Activated B cell treated with CpG ODN at 0.5 μM for 24 hours (primary cell): Measurements from ENCODE around the gene TEX14. TPM values are rescaled to one million over a fixed set of nuclear protein-coding genes. Genes with fewer than 3 reads are reported as not detected.
A peak's percentile ranks its signal among the peaks of the same experiment; 100 is the strongest.
"Not testable (repeated sequence)": the region's sequence is repeated elsewhere in the genome, so short reads cannot be mapped to it uniquely, and the experiment has no call there.

ENCODE experiments used
- ATAC-seq: fragments of 200-7000 bp; cut with Tn5 transposase; one replicate; pipeline ENCODE4 v1.10.0; 2021; ENCODE audit warnings: low read depth, mild to moderate bottlenecking, moderate library complexity
- CTCF ChIA-PET: fragments of 350-600 bp; sonication (Branson Sonifier 250); formaldehyde crosslinking; loops from one replicate; lab custom pipeline; 2021; ENCODE audit warnings: antibody characterized with exemption; lab: Charles Lee
- POLR2A ChIA-PET: fragments of 350-600 bp; sonication (Branson Sonifier 250); formaldehyde crosslinking; loops from one replicate; lab custom pipeline; 2021; ENCODE audit warnings: antibody characterized with exemption; lab: Charles Lee
- DNase-seq: peaks from one replicate; pipeline ENCODE4 v3.0.0; 2022
- H3K27ac Mint-ChIP-seq: one replicate; pipeline ENCODE4 v1.8.0; 2020; ENCODE audit warnings: mixed read lengths
- H3K27me3 Mint-ChIP-seq: one replicate; pipeline ENCODE4 v1.8.0; 2021; ENCODE audit warnings: mixed read lengths
- H3K36me3 Mint-ChIP-seq: one replicate; pipeline ENCODE4 v1.8.0; 2021; ENCODE audit warnings: low read depth, mixed read lengths
- H3K4me1 Mint-ChIP-seq: one replicate; pipeline ENCODE4 v1.8.0; 2021; ENCODE audit warnings: mixed read lengths
- H3K4me3 Mint-ChIP-seq: one replicate; pipeline ENCODE4 v1.8.0; 2020; ENCODE audit warnings: mild to moderate bottlenecking, mixed read lengths
- H3K9me3 Mint-ChIP-seq: one replicate; pipeline ENCODE4 v1.8.0; 2020; ENCODE audit warnings: mixed read lengths
- CTCF ChIP-seq: fragments of 200-600 bp; IDR thresholded peaks from one replicate; pipeline ENCODE4 v1.8.0; 2022; ENCODE audit warnings: antibody characterized with exemption, mild to moderate bottlenecking
- intact Hi-C: fragments of 100-400 bp; cut with micrococcal nuclease; formaldehyde crosslinking; loops from one replicate; pipeline ENCODE4 v1.15.1; 2024
- total RNA-seq: library from RNA; stranded (reverse); gene quantifications from 2 replicates; pipeline ENCODE4 v1.2.3, GENCODE V29; 2022

Gene TEX14
- total RNA-seq, 1 donor from 2014 or later, result 0.16 TPM

GRCh38 chr17:58693208-58693607 lies 1.4 kb upstream of the TEX14 start:
- Mint-ChIP-seq H3K27me3 (no peaks in the 10 kb centered on the region), H3K4me1 (peaks cover 22% of the 10 kb centered on the region), H3K9me3 (no peaks in the 10 kb centered on the region), H3K4me3 (peak overlapping the region; percentile 94), H3K27ac (peak overlapping the region; percentile 89), H3K36me3 (peaks cover 24% of the 10 kb centered on the region)
- DNase-seq, result no peak
- intact Hi-C loops, result loop anchor here (10.0 kb wide), 1 partner anchor 62 kb away; the partner anchor contains the start of gene PPM1E
- no peak for TF ChIP-seq CTCF
- ATAC-seq, result no peak
- CTCF ChIA-PET, result interaction anchor here (1.8 kb wide), 1 partner anchor 175 kb away, joined by 9 read pairs; no protein-coding TSS in a partner anchor
- POLR2A ChIA-PET, result interaction anchor here (0.7 to 3.8 kb wide), 9 partner anchors 9 to 516 kb away, joined by 3 to 82 read pairs (median 8); partner anchors contain the start of genes SMG8, SUPT4H1 and TRIM37

- no peaks in the 10 kb centered on the region for H3K9me3 Mint-ChIP-seq
- POLR2A ChIA-PET, result interaction anchor here (0.7 to 3.8 kb wide), 16 partner anchors 9 to 666 kb away, joined by 3 to 82 read pairs (median 7); partner anchors contain the start of genes HSF5, PPM1E, SMG8 and SUPT4H1
- peak within 1 kb of the TSS; percentile 94 for H3K4me3 Mint-ChIP-seq
- peaks cover 22% of the 10 kb centered on the region for H3K4me1 Mint-ChIP-seq
- peak within 1 kb of the TSS; percentile 89 for H3K27ac Mint-ChIP-seq
- CTCF ChIA-PET, result interaction anchor here (1.3 to 1.8 kb wide), 3 partner anchors 104 to 313 kb away, joined by 3 to 9 read pairs (median 7); no protein-coding TSS in a partner anchor
- intact Hi-C loops, result loop anchor here (1.0 to 10.0 kb wide), 6 partner anchors 33 to 309 kb away; partner anchors contain the start of gene PPM1E
- H3K36me3 Mint-ChIP-seq, result peaks cover 24% of the 10 kb centered on the region
- no peak for TF ChIP-seq CTCF
- H3K27me3 Mint-ChIP-seq, result no peaks in the 10 kb centered on the region
- DNase-seq, result peak; percentile 83
- ATAC-seq, result peak; percentile 98
Observed at GRCh38 chr17:58692239-58693055, 602 bp upstream of the TEX14 start, which contains the start of gene RAD51C. RAD51C (plus strand) TSS chr17:58692602; CDS start chr17:58692644, 42 bp downstream.

- not testable (repeated sequence) for H3K27me3 Mint-ChIP-seq, H3K9me3 Mint-ChIP-seq, ATAC-seq, DNase-seq, H3K4me3 Mint-ChIP-seq, H3K27ac Mint-ChIP-seq
- Mint-ChIP-seq H3K36me3 (peaks cover 11% of the 10 kb centered on the region), H3K4me1 (peaks cover 22% of the 10 kb centered on the region)
- intact Hi-C loops, result loop anchor here (10.0 kb wide), 1 partner anchor 65 kb away; the partner anchor contains the start of gene PPM1E
- POLR2A ChIA-PET, result interaction anchor here (1.1 to 1.6 kb wide), 2 partner anchors 30 to 58 kb away, joined by 4 read pairs; no protein-coding TSS in a partner anchor
- CTCF ChIA-PET, result interaction anchor here (0.6 to 0.7 kb wide), 2 partner anchors 29 to 286 kb away, joined by 3 read pairs; no protein-coding TSS in a partner anchor
Observed at GRCh38 chr17:58690033-58690432, 1.8 kb downstream of the TEX14 start.

- no peaks in the 10 kb centered on the region for H3K9me3 Mint-ChIP-seq
- H3K4me3 Mint-ChIP-seq, result no peak overlapping the region
- POLR2A ChIA-PET, result interaction anchor here (0.6 to 1.6 kb wide), 2 partner anchors 57 to 73 kb away, joined by 4 to 5 read pairs; no protein-coding TSS in a partner anchor
- H3K27me3 Mint-ChIP-seq, result no peaks in the 10 kb centered on the region
- DNase-seq, result no peak
- ATAC-seq, result no peak
- TF ChIP-seq CTCF, result no peak
- peaks cover 15% of the 10 kb centered on the region for H3K4me1 Mint-ChIP-seq
- CTCF ChIA-PET, result no interaction called here
- H3K27ac Mint-ChIP-seq, result no peak overlapping the region
- intact Hi-C loops, result no loop called here
- H3K36me3 Mint-ChIP-seq, result peaks cover 9% of the 10 kb centered on the region
Observed at GRCh38 chr17:58688521-58688920, 3.3 kb downstream of the TEX14 start.

- Mint-ChIP-seq H3K9me3 (no peaks in the 10 kb centered on the region), H3K4me1 (no peaks in the 10 kb centered on the region), H3K4me3 (no peak overlapping the region), H3K27ac (no peak overlapping the region), H3K27me3 (no peaks in the 10 kb centered on the region), H3K36me3 (no peaks in the 10 kb centered on the region)
- intact Hi-C loops, result no loop called here
- TF ChIP-seq CTCF, result no peak
- CTCF ChIA-PET, result no interaction called here
- POLR2A ChIA-PET, result no interaction called here
- no peak for DNase-seq
- ATAC-seq, result no peak
Observed at GRCh38 chr17:58686980-58687379, 4.9 kb downstream of the TEX14 start.

GRCh38 chr17:58684462-58684861 lies 7.4 kb downstream of the TEX14 start:
- POLR2A ChIA-PET, result interaction anchor here (0.7 kb wide), 1 partner anchor 52 kb away, joined by 4 read pairs; no protein-coding TSS in a partner anchor
- ATAC-seq, H3K27me3 Mint-ChIP-seq, H3K9me3 Mint-ChIP-seq, H3K4me3 Mint-ChIP-seq, CTCF ChIA-PET, DNase-seq, intact Hi-C loops, H3K36me3 Mint-ChIP-seq, H3K4me1 Mint-ChIP-seq, H3K27ac Mint-ChIP-seq: not testable (repeated sequence)
